ENCODE results near the gene CLEC9A.
A peak's percentile ranks its signal among the peaks of the same experiment; 100 is the strongest.

CLEC9A gene

GRCh38 chr12:10027721-10028120 lies 2.8 kb upstream of the CLEC9A start:
- H3K27ac ChIP-seq: no peak overlapping the region
- ChIA-PET CTCF (no interaction called here), POLR2A (ENCODE audit: low non-redundant PET) (no interaction called here)
- TF ChIP-seq, protein P1, sequence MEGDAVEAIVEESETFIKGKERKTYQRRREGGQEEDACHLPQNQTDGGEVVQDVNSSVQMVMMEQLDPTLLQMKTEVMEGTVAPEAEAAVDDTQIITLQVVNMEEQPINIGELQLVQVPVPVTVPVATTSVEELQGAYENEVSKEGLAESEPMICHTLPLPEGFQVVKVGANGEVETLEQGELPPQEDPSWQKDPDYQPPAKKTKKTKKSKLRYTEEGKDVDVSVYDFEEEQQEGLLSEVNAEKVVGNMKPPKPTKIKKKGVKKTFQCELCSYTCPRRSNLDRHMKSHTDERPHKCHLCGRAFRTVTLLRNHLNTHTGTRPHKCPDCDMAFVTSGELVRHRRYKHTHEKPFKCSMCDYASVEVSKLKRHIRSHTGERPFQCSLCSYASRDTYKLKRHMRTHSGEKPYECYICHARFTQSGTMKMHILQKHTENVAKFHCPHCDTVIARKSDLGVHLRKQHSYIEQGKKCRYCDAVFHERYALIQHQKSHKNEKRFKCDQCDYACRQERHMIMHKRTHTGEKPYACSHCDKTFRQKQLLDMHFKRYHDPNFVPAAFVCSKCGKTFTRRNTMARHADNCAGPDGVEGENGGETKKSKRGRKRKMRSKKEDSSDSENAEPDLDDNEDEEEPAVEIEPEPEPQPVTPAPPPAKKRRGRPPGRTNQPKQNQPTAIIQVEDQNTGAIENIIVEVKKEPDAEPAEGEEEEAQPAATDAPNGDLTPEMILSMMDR (conservative IDR thresholded peaks at IDR 0.05; ENCODE audit: low read depth): no peak
- no peak for DNase-seq (ENCODE audit: low spot score)

DNA sequence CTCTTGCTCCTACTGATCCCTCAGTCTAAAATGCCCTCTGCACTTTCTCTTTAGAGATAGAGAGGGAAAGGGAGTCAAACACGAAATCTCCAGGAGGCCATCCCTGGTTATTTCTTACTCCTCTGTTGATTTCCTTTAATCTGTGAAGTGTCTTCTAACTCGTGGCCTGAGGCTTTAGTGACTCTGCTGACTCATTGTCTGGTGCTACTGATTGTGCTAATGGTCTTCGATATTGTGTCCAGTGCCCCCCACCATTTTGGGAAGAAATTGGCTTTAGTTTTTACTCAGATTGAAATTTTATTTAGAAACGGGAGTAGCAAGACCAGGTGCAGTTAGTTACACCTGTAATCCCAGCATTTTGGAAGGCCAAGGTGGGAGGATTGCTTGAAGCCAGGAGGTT lies 839 bp downstream of the CLEC9A start:
- CTCF ChIA-PET: no interaction called here
- TF ChIP-seq, protein P1 (conservative IDR thresholded peaks at IDR 0.05; ENCODE audit: low read depth): no peak
- no peak for DNase-seq (ENCODE audit: low spot score)
- H3K27ac ChIP-seq: no peak overlapping the region
- POLR2A ChIA-PET (ENCODE audit: low non-redundant PET): no interaction called here

GRCh38 chr12:10031771-10032175 lies 1.3 kb downstream of the CLEC9A start:
- ChIA-PET CTCF (interaction anchor here (0.9 kb wide), 1 partner anchor 105 kb away, joined by 3 read pairs; no protein-coding TSS in a partner anchor), POLR2A (ENCODE audit: low non-redundant PET) (no interaction called here)
- no peak overlapping the region for H3K27ac ChIP-seq
- TF ChIP-seq, protein P1 (conservative IDR thresholded peaks at IDR 0.05; ENCODE audit: low read depth): no peak
- DNase-seq (ENCODE audit: low spot score): peak; percentile 13

GRCh38 chr12:10033783-10034545 lies 3.5 kb downstream of the CLEC9A start:
- ChIA-PET CTCF (interaction anchor here (0.6 to 1.2 kb wide), 9 partner anchors 17 to 399 kb away, joined by 3 to 5 read pairs (median 3); no protein-coding TSS in a partner anchor), POLR2A (ENCODE audit: low non-redundant PET) (no interaction called here)
- TF ChIP-seq, protein P1 (conservative IDR thresholded peaks at IDR 0.05; ENCODE audit: low read depth): no peak
- peak; percentile 5 for DNase-seq (ENCODE audit: low spot score)
- no peak overlapping the region for H3K27ac ChIP-seq

DNA sequence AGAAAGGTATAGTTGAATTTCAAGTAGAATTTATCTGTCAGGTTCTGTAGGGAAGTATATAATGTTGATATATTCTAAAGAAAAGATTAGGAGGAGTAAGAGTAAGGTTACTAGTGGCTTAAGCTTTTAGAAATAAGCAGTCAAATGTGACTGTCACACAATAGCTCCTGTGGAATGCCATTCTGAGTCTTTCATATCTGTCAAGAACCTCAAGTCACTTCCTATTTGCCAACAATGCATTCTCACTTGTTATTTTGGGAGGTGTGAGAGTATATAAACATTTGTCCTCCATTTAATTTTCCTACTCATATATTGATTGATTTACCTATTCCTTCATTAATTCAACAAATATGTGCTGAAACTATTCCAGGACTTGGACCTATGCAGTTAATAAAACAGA lies 11.7 kb downstream of the CLEC9A start:
- DNase-seq (ENCODE audit: low spot score): no peak
- H3K27ac ChIP-seq: no peak overlapping the region
- POLR2A ChIA-PET (ENCODE audit: low non-redundant PET): no interaction called here
- TF ChIP-seq, protein P1 (conservative IDR thresholded peaks at IDR 0.05; ENCODE audit: low read depth): no peak
- CTCF ChIA-PET: interaction anchor here (0.6 to 0.8 kb wide), 2 partner anchors 111 to 613 kb away, joined by 3 read pairs; no protein-coding TSS in a partner anchor

DNA sequence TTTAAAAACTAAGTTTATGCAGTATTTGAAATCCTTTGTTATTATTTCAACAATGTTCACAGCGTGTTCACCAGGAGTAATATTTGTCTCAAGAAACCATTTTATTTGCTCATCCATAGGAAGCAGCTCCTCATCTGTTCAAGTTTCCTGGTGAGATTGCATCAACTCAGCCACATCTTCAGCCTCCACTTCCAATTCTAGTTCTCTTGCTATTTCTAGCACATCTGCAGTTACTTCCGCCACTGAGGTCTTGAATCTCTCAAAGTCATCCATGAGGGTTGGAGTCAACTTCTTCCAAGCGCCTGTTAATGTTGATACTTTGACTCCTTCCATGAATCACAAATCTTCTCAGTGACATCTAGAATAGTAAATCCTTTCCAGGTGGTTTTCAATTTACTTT lies 18.0 kb downstream of the CLEC9A start:
- TF ChIP-seq, protein P1 (conservative IDR thresholded peaks at IDR 0.05; ENCODE audit: low read depth): no peak
- CTCF ChIA-PET: interaction anchor here (0.6 kb wide), 1 partner anchor 8 kb away, joined by 3 read pairs; no protein-coding TSS in a partner anchor
- POLR2A ChIA-PET (ENCODE audit: low non-redundant PET): no interaction called here
- H3K27ac ChIP-seq: no peak overlapping the region
- no peak for DNase-seq (ENCODE audit: low spot score)
